GM18909 (cell line): Measurements from ENCODE around the gene BRD2.
A peak's percentile ranks its signal among the peaks of the same experiment; 100 is the strongest.

Source experiments
- ATAC-seq: cut with Tn5 transposase; IDR thresholded peaks from one replicate; pipeline ENCODE4 v1.9.1; 2021; ENCODE audit warnings: mild to moderate bottlenecking; ENCODE audit not compliant: unreplicated experiment, poor library complexity

Gene BRD2

DNA sequence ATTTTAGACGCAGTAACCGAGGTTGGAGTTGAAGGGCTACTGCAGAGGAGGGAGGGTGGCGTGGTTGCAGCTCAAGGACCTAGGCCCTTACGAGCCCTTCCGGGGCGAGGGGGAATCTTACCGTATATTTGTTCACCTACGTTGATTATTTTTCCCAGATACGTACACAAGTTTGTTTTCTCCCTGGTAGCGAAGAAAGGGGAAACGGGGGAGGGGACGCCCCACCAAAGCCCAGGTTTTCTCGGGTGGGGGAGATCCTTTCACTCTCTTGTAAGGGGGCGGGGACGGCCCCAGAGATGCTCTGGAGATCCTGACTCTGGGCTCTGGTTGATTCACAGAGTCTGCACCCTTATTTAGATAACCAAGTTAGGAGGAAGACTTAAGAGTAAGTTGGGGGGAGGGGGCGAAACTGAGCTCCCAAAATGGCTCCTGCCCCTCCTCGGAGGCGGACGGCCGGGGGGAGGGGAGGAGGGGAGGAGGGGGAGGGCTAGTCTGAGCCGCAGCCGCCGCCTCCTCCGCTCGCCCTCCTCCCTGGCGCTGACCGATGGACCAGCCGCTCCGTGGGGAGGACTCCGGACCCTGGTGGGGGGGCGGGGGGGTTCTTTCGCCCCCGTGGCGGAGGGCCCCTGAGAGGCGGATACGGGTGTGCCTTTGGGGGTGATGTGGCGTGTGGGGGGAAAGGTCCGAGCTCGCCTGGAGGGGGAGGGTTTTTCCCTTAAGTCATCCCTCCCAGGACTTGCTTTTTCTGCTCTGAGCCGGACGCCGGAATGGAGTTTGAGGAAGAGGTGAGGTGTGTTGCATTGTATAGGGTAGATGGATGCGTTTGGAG is 2.2 kb downstream of the BRD2 start:
- ATAC-seq: no peak

DNA sequence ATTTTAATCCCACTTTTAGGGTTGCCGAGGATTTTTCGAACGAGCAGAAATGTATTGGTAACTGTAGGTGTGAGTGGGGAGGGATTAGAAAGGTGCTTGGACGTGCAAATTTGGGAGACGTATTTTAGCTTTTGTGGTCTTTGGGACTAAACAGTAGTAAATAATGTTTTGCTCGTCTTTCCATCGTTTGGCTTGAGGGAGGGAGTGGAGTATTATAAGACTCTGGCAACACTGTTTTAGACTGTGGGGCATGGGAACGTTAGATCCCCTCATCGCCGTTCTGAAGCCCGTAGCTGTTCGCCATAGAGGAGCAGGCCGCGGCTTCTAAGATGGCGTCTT is 2.8 kb downstream of the BRD2 start:
- ATAC-seq: no peak

DNA sequence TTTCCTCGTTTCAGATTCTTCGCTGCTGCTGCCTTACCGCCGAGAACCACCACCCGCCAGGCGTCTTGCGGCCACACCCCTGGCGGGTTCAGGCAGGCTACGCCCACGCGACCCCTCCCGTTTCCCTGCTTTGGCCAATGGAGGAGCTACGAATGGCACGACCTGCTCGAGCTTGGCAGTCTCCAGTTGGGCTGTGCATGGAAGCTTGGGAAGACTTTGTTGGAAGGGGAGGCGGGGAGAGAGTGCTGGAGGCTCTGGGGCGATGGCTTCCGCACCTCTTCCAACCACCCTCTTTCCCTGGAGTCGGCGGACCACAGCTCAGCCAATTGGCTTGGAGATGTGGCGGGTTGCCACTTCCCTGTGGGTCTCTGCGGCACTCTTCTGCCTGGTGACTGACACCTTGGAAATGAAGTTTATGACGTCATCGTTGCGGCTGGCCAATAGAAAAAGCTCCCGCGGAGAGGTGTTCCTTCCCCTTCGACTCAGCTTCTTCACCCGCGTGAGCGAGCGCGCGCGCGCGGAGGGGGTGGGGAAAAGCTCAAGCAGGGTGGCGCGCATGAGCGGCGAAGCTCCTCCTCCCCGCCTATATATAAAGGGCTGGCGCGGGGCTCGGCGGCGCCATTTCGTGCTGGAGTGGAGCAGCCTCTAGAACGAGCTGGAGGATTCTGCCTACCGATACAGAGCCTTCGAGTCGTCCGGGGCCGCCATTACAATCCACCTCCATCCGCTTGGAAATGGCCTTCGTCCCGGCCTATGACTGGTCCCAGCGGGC is 3.4 kb downstream of the BRD2 start:
- peak; percentile 58 for ATAC-seq

DNA sequence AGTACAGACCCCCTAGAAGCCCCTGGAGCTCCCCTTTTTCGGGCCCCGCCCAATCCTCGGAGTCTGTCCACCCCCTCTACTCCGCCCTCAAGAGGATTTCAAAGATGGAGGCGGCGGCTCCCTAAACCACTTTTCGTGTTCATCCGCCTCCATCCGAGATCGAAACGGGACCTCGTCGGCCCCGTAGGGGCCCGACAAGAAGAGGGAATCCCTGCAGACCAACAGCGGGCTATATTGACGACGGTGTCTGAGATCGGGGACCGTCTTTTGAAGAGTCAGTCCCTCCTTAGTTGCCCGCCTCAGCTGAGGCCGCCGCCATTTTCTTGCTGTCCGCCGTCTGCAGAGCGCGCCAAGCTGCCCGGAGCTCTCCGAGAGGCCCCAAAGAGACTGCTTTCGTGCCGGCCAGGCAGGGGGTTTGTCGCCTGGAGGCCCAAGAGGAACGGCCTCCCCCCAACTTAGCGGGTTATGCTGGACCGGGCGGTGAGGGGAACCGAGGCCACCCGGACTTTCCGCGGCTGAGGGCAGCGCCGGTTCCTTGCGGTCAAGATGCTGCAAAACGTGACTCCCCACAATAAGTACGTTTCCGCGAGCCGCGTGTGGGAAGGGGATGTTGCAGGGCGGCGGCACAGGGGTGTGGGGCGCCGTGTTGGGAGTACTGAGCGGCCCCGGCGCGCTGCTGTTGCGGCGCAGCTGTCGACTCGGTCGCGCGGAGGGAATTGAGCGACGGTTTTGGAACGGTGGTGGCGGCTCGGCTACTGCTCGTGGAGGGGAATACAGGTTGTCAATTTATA is 4.2 kb downstream of the BRD2 start:
- peak; percentile 1 for ATAC-seq

DNA sequence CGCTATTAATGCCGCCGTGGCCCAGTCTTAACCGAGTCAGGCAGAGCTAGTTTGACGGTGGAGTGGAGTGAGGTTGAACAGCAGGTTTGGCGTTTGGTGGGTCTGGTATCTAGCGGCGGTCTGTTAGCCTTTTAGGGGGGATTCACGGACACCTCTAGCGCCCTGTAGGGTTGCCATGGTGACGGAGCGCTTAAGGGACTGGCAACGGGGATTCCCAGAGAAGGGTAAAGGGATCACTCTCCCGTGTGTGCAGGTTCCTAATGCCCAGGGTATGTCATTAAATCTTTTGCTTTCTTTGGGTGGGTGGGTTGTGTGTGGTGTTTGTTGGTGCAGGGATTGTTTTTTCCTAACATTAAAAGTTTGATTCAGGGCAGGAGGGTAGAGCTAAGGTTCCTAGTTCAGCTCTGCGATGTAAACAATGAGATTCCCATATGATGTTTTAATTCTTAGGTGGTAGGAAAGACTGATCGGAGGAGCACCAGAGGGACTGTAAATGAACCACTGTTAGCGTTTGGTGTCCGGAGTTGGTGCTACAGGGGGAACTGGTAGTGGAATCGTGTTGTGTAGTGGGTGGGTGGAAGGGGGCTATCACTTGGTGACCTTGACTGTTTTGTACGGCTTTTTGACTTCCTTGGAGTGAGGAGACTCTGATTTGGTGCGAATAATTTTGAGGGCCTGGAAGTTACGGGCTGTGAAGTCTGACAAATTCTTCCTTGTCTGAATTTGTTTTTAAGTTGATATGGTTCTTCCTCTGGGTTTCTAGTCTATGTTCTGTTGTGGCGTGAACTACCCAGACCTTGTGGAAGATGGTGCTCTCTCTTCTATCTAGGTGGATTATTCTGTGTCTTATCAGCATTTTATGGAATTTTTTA is 5.0 kb downstream of the BRD2 start:
- no peak for ATAC-seq

DNA sequence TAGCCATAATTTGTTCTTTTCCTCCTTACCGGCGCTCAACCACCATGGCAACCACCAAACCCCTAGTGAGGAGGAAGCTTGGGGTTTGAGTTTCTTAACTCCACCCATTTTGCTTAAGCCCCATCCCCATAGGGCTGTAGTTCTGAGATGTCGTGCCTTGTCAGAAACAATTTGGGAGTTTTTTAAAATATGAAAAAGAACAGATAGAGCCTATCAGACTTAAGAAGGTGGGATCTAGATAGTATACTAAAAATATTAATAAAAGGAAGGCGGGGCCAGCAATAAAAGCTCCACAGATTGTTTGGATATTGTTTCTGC is 5.6 kb downstream of the BRD2 start:
- no peak for ATAC-seq

DNA sequence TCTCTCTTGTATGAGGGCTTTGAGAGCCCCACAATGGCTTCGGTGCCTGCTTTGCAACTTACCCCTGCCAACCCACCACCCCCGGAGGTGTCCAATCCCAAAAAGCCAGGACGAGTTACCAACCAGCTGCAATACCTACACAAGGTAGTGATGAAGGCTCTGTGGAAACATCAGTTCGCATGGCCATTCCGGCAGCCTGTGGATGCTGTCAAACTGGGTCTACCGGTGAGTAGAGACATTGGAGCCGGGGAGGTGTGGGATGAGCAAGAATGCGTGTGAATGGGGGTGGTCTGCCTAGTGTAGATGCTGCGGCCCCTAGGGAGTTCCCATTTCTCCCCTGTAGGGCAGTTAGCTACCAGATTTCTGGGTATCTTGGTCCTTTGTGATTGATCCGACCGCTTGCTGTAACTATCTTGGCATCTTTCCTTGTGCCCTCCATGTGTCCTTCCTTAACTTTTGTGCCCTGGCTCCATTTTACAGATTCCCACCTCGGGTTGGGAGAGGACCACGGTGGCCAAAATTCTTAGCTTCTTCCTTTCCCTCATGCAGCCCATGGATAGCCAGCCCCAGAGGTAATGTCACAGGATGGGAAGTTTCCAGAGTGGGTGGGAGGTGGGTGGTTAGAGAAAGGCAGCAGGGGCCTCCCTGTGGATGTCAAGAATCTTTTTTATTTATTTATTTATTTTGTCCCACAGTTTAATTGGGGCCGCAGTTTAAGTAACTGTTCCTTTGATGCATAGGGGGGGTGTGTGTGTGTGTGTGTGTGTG is 6.3 kb downstream of the BRD2 start:
- no peak for ATAC-seq

DNA sequence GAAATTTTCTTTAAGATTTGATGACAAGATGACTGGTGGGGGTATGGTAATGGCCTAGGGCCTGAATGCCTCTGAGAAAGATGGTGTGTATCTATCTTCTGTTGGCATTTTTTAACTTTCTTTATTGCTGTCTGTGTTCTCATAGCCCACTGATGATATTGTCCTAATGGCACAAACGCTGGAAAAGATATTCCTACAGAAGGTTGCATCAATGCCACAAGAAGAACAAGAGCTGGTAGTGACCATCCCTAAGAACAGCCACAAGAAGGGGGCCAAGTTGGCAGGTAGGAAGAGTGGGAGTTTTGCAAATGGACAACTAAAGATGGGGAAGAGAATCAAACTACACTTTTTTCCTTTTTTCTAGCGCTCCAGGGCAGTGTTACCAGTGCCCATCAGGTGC is 7.5 kb downstream of the BRD2 start:
- ATAC-seq: no peak

DNA sequence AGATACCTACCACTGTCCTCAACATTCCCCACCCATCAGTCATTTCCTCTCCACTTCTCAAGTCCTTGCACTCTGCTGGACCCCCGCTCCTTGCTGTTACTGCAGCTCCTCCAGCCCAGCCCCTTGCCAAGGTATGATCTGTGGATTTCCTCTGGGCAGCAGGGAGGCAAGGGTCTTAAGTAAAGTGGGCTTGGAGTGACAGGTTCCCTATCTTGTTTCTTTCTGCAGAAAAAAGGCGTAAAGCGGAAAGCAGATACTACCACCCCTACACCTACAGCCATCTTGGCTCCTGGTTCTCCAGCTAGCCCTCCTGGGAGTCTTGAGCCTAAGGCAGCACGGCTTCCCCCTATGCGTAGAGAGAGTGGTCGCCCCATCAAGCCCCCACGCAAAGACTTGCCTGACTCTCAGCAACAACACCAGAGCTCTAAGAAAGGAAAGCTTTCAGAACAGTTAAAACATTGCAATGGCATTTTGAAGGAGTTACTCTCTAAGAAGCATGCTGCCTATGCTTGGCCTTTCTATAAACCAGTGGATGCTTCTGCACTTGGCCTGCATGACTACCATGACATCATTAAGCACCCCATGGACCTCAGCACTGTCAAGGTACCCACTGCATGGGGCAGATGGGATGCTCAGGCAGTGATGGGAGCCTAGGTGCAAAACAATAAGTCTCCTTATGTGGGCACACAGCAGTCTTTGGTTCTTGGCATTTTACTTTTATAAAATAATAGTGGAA is 8.1 kb downstream of the BRD2 start:
- ATAC-seq: no peak

DNA sequence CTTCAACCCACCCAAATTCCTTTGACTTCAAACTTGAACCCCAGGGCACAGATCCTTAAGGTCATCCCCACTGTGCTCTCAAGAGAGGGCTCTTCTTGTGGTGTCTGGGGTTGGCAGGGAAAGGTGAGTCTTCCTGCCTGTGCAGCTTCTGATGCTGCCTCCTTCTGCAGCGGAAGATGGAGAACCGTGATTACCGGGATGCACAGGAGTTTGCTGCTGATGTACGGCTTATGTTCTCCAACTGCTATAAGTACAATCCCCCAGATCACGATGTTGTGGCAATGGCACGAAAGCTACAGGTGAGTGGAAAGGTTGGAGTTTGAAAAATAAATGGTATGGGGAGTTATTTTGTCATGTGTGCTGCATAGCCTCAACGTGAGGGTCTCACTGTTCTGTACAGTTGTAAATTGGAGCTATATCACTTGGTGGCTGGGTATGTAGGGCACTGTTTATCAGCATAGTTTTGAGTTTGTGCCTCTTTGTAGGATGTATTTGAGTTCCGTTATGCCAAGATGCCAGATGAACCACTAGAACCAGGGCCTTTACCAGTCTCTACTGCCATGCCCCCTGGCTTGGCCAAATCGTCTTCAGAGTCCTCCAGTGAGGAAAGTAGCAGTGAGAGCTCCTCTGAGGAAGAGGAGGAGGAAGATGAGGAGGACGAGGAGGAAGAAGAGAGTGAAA is 9.0 kb downstream of the BRD2 start:
- no peak for ATAC-seq

DNA sequence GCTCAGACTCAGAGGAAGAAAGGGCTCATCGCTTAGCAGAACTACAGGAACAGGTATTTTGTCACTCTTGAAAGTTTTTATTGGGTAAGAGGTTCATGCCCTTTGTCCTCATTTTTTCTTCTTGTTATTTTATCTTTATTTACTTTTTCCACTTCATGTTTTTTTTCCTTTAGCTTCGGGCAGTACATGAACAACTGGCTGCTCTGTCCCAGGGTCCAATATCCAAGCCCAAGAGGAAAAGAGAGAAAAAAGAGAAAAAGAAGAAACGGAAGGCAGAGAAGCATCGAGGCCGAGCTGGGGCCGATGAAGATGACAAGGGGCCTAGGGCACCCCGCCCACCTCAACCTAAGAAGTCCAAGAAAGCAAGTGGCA is 9.5 kb downstream of the BRD2 start:
- no peak for ATAC-seq

DNA sequence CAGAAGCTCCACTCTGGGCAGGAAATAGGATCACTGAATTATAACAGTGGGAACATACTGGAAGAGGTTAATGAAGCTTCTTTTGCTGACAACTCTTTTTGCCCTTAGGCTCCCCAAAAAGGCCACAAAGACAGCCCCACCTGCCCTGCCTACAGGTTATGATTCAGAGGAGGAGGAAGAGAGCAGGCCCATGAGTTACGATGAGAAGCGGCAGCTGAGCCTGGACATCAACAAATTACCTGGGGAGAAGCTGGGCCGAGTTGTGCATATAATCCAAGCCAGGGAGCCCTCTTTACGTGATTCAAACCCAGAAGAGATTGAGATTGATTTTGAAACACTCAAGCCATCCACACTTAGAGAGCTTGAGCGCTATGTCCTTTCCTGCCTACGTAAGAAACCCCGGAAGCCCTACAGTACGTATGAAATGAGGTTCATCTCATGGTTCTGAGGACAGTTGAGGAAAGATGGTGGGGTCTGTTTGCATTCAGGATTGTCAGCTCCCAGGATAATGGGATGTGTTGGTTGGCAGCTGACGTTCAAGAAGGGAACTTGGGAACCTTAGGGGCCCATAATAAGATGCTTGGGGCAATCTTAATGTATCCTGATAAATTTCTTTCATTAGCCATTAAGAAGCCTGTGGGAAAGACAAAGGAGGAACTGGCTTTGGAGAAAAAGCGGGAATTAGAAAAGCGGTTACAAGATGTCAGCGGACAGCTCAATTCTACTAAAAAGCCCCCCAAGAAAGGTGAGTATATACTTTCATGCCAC is 11.5 kb downstream of the BRD2 start:
- no peak for ATAC-seq

DNA sequence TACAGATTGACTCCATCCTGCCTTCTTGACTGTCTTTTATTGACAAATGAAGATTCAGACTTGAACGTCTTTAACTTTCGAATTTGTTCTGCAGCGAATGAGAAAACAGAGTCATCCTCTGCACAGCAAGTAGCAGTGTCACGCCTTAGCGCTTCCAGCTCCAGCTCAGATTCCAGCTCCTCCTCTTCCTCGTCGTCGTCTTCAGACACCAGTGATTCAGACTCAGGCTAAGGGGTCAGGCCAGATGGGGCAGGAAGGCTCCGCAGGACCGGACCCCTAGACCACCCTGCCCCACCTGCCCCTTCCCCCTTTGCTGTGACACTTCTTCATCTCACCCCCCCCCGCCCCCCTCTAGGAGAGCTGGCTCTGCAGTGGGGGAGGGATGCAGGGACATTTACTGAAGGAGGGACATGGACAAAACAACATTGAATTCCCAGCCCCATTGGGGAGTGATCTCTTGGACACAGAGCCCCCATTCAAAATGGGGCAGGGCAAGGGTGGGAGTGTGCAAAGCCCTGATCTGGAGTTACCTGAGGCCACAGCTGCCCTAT is 12.2 kb downstream of the BRD2 start:
- ATAC-seq: no peak

DNA sequence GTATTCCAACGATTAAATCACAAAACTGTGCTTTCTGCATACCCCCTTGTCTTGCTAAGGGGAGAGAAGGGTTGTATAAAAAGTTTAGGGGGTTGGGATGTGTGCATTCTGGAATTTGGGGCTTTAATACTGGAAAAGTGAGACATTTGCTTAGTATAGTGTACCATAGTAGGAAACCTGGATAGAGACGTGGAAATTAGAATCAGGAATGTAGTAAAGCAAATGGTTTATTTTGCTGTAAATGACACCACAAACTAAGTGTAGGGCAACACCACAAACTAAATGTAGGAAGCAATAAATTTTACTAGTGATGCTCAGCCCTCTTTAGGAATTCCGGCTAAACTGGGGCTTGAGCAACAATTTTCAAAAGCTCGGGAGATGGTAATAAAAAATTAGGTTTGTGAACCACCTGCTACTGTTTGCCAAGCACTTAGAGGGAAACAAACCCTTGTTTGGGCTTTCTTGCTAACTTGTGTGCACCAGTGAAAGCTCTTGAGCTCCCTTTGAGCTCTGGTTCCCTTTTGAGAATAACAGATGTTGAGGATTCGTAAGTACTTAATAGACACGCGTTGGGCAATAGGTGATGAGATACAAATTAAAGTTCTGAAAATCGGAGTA is 13.8 kb downstream of the BRD2 start:
- no peak for ATAC-seq

DNA sequence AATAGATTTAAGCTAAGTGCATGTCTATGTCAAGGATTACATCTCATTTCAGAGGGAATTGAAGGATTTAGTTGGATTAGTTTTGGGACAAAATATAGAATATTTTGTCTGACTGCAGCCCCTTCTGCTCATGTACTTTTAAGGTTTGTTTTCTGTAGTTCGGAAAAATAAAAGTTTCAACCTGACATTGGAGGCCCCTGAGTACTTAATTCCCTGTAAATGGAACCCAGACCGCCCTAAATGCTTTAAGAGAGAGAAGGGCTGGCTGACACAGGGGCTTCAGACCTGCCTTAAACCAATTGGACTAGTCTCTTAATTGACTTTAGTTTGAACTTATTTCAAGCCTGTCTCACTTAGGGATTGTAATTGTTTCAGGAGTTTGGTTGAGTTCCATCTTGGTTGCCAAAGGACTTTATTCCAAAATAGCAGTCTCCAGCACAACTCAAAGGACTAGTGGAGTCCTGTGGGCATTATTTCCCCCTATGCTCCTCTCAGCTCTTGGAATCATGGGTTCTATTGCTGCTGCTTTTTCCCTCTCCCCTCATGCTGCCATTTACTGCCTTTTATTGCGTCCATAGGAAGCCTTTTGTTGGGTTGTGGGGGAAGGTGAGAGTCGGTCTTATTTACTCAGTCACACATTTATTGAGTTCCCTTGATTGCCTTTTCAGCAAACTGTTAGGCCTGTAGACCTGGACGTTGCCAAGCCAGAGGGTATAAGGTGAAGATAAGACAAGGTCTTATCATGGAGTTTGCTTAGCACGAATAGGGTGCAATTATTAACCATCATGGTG is 14.5 kb downstream of the BRD2 start:
- ATAC-seq: no peak

DNA sequence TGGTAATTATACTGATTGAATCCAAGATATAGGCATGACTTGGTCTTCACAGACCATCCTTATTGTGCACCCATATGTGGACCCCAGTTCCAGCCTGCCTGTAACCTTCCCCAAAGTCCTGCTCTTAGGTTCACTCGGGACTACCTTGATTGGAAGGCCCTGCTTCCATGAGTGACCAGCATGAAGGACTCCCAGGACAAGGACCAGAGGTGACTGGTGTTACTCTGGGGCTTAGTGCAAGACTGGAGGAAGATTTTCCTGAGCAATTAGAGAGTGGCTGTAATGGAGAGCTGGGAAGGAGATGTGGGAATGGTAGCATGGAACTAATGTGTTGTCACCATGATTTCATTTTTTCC is 15.1 kb downstream of the BRD2 start:
- ATAC-seq: no peak
